ENCODE data around the gene VIPR2.

Gene VIPR2

GRCh38 chr7:159061209-159061608 lies 83.5 kb downstream of the VIPR2 start:
- H3K27ac ChIP-seq = no peak overlapping the region
- TF ChIP-seq, protein P1, sequence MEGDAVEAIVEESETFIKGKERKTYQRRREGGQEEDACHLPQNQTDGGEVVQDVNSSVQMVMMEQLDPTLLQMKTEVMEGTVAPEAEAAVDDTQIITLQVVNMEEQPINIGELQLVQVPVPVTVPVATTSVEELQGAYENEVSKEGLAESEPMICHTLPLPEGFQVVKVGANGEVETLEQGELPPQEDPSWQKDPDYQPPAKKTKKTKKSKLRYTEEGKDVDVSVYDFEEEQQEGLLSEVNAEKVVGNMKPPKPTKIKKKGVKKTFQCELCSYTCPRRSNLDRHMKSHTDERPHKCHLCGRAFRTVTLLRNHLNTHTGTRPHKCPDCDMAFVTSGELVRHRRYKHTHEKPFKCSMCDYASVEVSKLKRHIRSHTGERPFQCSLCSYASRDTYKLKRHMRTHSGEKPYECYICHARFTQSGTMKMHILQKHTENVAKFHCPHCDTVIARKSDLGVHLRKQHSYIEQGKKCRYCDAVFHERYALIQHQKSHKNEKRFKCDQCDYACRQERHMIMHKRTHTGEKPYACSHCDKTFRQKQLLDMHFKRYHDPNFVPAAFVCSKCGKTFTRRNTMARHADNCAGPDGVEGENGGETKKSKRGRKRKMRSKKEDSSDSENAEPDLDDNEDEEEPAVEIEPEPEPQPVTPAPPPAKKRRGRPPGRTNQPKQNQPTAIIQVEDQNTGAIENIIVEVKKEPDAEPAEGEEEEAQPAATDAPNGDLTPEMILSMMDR (conservative IDR thresholded peaks at IDR 0.05) = no peak

GRCh38 chr7:159060440-159060839 lies 84.2 kb downstream of the VIPR2 start:
- TF ChIP-seq ZFX (IDR thresholded peaks at IDR 0.05) = no peak
- TF ChIP-seq, protein P1 (conservative IDR thresholded peaks at IDR 0.05) = no peak
- H3K27ac ChIP-seq = no peak overlapping the region

- H3K27ac ChIP-seq = no peak overlapping the region
- TF ChIP-seq ZFX (IDR thresholded peaks at IDR 0.05) = no peak
- TF ChIP-seq, protein P1 (conservative IDR thresholded peaks at IDR 0.05) = no peak
These were observed 85.0 kb downstream of the VIPR2 start for GRCh38 chr7:159059629-159060028.

DNA sequence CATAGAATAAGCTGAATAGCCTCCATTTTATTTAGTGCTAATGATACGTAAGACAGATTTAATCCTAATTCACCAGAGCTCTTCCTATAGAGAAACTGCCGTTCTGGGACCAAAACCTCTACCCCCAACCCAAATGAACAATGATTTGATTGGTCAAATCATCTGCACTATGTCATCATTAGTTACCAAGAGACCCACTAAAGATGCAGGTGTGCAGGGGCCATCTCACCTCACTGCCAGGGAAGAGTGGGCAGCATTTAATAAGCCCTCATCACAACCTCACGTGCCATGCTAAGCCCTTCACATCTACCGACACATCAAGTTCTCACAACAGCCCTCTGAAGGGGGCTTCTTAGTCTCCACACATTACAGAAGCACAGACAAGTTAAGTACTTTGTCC lies 87.0 kb downstream of the VIPR2 start:
- TF ChIP-seq, protein P1 (conservative IDR thresholded peaks at IDR 0.05) = no peak
- no peak for TF ChIP-seq ZFX (IDR thresholded peaks at IDR 0.05)
- H3K27ac ChIP-seq = no peak overlapping the region

DNA sequence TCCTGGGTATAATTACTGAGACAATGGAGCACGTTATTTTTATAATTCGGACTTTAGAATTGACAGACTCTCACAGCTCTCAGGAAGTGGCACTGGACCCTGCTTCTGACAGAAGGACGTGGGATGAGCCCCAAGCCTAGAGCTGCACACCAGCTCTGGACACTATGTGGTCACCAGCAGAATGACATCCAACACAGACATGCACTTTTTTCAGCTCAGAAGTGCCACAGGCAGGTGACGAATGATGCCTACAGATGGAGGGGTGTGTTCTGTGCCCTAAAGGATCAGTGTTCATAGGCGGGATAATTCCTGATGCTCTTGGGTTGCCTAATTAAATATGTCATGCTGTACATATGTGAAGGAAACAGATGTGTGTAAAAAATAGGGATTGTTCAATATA lies 87.9 kb downstream of the VIPR2 start:
- no peak for TF ChIP-seq ZFX (IDR thresholded peaks at IDR 0.05)
- TF ChIP-seq, protein P1 (conservative IDR thresholded peaks at IDR 0.05) = no peak
- no peak overlapping the region for H3K27ac ChIP-seq

DNA sequence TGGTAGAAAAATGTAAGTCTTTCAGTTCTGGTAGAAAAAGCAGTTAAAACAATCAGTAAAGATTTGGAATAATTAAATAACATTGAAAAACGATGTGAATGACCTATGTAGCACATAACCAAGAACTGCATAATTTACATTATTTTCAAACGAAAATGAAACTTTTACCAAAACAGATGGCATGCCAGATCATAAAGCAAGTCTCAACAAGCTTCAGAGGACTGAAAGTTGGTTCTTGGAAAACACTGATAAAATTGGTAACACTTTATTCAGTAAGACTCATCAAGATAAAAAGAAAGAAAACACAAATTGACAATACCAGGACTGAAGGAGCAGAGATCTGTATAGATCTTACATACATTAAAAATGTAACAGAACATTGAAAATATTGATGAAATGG lies 92.8 kb downstream of the VIPR2 start:
- TF ChIP-seq ZFX (IDR thresholded peaks at IDR 0.05) = no peak
- TF ChIP-seq, protein P1 (conservative IDR thresholded peaks at IDR 0.05) = no peak
- H3K27ac ChIP-seq = no peak overlapping the region

DNA sequence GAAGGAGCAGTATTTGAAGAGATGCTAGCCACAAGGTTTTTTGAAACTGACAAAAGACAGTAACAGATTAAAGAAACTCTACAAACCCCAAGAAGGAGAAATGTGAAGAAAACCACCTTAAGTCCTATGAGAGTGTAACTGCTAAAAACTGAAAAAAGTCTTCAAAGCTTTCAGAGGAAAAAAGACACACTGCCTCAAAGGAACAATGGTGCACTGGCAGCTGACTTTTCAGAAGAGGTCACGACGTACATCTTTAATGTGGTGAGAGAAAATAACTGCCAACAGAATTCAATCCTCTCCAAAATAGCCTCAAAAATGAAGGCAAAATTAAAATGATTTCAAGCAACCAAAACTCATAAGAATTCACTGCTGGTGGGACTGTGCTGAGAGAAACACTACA lies 94.0 kb downstream of the VIPR2 start:
- TF ChIP-seq, protein P1 (conservative IDR thresholded peaks at IDR 0.05) = no peak
- TF ChIP-seq ZFX (IDR thresholded peaks at IDR 0.05) = no peak
- no peak overlapping the region for H3K27ac ChIP-seq
